KOPT-K1 (cell line): ENCODE results near the gene PDCD10.
A peak's percentile ranks its signal among the peaks of the same experiment; 100 is the strongest.

Source experiments
- H3K27ac ChIP-seq: fragments of 200-600 bp; sonication (generic); 2 replicates; pipeline ENCODE4 v1.5.1; 2016; ENCODE audit warnings: antibody characterized with exemption, mild to moderate bottlenecking, low read depth, low read length; ENCODE audit not compliant: poor library complexity, severe bottlenecking
- H3K36me3 ChIP-seq: fragments of 200-600 bp; sonication (generic); 2 replicates; pipeline ENCODE4 v1.5.1; 2017; ENCODE audit warnings: antibody characterized with exemption, mild to moderate bottlenecking, low read length, moderate library complexity; ENCODE audit not compliant: insufficient read depth
- H3K9me3 ChIP-seq: fragments of 200-600 bp; sonication (generic); 2 replicates; pipeline ENCODE4 v1.5.1; 2017; ENCODE audit warnings: antibody characterized with exemption, low read length, mild to moderate bottlenecking; ENCODE audit not compliant: insufficient read depth, poor library complexity, severe bottlenecking

PDCD10 gene

DNA sequence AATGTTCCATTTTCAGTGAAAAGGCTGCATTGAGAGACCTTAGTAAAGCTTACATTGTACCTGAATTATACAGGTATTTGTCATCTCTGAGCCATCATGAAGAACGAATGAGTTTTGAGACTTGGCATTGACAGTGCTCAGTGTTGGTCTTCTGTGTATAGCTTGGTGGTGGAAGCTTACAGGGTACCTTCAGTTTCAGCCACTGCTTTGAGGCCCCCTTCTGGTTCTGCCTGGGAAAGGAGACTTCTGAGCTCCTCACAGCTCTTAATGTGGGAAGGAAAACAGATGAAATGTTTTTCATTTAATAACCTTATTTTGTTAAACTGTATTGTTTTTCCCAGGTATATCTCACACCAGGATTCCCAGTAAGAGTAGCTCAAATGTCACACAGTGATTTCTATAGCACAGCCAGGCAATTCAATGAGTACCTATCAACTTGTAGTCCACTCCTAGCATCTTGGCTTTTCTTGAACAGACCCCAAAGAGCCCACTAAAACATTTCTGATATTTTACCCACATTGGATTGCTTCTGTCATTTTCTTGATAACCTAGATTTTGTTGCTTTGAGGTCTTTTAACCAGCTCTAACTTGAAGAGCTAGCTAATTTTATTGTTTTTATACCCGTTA lies 6.4 kb upstream of the PDCD10 start:
- H3K36me3 ChIP-seq: no peaks in the 10 kb centered on the region
- H3K27ac ChIP-seq: no peak overlapping the region
- no peaks in the 10 kb centered on the region for H3K9me3 ChIP-seq

DNA sequence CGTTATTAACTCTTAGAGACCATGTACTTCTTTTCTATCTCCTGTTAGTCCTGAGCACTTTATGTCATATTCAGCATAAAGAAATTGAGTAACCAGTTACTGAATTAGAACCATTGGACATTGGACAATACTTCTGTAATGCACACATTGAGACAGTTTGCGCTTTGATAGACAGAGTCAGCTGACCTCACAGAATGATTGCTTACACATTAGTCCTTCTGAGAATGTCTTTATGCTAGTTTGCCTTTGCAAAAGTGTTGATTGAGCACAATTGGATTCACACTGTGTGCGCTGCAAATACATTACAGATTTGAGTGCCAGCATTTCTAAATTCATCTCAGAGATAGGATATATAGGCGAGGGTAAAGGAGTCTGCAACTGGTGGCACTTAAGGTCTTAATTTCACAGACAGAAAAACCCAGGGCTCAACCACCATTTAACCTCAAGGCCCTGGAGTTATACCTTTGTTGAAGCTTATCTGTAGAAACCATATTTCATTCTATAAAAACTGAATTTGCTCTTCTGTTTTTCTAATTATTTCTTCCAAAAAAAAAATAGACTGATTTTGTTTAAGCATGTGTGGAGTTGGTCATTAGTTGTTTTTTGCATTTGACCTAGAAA lies 4.6 kb upstream of the PDCD10 start:
- Histone ChIP-seq H3K36me3 (no peaks in the 10 kb centered on the region), H3K27ac (no peak overlapping the region), H3K9me3 (no peaks in the 10 kb centered on the region)

DNA sequence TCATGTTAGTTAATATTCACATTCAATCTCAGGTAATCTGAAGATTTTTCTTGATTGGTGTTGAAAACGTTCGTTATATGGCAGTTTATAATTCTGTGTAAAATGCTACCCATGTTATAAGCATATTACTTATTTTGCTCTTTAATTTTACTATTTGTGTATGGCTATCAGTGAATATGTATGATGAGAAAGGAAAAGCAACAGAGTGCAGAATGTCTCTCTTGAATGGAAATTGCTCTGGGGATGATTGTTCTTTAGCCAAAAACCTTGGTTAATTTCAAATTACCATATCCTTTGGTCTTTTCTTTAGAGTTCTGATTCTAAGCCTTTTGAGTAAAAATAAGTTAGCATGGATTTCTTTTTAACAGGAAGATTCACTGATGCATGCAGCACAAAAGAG lies 3.3 kb upstream of the PDCD10 start:
- H3K27ac ChIP-seq: no peak overlapping the region
- H3K36me3 ChIP-seq: no peaks in the 10 kb centered on the region
- H3K9me3 ChIP-seq: no peaks in the 10 kb centered on the region

DNA sequence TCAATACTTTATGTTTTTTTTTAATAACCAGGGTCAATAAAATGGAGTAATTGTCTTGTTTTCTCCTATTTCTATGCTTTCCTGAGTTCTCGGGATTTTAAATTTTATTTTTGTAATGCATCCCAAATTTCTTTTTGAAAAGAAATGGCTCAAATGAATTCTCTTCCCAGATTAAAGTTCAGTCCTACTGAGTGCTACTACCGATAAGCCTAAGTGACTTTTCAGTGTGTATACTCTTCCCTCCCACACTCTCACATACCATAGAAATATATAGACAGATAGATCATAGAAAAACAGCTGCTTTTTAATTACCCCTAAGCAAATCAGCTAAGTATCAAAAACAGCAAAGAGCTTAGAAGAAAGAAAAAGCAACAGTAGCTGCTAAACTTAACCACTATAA lies 2.3 kb upstream of the PDCD10 start:
- no peaks in the 10 kb centered on the region for H3K9me3 ChIP-seq
- no peak overlapping the region for H3K27ac ChIP-seq
- H3K36me3 ChIP-seq: 0 out of 2 replicates have a peak, but pooled peaks cover 5% of the 10 kb centered on the region

DNA sequence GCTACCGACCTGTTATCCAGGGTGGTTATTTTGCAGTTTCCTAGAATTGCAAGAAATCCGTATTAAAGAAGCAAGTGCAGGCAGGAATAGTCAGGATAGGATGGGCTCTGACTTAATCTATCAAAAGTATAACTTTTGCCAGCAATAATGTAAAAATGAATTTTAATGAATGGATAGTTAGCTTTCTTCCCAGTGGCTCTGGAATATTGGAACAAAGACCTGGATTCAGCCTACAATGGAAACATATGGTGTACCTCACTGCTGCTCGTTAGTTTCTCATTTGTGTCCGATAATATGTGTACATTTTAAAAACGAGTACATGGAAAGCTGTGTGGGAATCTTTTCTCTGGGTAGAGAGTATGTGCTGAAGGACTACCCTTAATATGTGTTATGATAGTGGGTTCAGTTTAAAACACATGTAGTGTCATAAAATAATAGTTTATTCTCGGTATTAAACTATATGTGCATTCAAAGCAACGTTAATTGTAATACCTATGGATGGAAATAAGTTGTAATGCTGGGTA lies 1.6 kb upstream of the PDCD10 start:
- H3K36me3 ChIP-seq: 0 out of 2 replicates have a peak, but pooled peaks cover 5% of the 10 kb centered on the region
- H3K9me3 ChIP-seq: no peaks in the 10 kb centered on the region
- peak overlapping the region; percentile 88 for H3K27ac ChIP-seq

DNA sequence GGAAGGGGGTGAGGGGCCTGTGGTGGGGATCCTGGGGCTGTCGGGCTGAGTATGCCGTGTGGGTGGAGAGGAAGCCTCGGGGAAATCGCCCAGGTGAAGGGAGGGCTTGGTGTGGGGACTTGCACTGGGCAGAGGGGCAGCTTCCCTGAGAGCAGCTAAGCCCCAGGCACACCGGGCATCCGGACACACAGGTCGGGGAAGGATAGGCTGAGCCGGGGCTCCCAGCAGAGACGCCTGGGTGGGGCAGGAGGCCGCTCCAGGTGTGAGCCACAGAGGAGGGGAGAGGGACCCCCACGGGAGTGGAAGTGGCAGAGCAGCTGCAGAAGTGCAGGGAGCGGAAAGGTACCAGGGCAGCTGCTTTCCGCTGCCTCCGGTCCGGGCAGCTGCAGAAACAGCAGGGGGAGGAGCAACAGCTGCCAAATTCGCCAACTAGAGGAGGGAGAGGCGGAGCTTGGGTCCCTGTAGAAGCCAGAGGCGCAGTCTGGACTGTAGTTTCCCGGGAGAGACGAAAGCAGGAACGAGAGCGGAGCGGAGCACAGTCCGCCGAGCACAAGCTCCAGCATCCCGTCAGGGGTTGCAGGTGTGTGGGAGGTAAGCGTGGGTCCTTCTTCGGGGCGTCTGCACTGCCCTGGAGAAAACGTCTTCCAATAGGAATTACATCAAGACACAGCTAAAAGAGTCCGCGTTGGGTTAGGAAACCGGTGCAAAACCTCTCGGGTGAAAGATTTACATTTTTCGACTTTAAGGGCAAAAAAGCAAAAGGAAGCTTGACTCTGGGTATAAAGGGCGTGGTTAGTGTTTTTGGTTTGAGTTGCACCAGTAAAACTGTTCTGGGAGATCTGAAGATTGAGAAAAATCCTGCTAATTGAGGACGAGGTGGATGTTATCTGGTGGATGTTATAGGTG lies 794 bp upstream of the PDCD10 start, which contains the start of gene SERPINI1:
SERPINI1 (plus strand) TSS at position 489 of the 906 bp plus-strand sequence. CDS start 53,408 bp downstream, outside the sequence.
- Histone ChIP-seq H3K27ac (peak within 1 kb of the TSS; percentile 88), H3K36me3 (0 out of 2 replicates have a peak, but pooled peaks cover 5% of the 10 kb centered on the region), H3K9me3 (no peaks in the 10 kb centered on the region)

DNA sequence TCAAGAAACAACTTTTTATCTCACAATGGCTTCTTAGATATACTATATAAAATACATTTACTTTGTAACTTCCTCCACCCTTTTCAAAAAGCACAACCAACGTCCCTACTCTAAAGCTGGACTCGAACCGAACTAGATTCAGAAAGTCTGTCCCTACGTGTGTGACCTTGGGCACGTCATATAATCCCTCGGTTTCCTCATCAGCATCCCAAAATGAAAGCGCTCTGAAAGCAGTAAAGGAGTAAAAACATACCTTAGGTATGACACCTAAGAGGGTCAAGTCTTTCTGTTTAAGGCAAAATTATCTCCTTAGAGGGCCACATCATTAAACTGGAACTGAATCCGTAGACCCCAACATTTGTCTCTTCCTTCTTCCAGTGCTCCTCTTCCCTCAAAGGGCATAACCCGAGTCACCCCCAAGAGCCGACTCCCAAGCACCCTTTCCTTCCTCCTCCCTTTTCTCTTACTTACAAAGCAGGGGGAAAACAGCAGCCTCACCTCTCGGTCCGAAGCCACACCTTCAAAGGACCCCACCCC lies 663 bp downstream of the PDCD10 start:
- H3K9me3 ChIP-seq: no peaks in the 10 kb centered on the region
- 0 out of 2 replicates have a peak, but pooled peaks cover 5% of the 10 kb centered on the region for H3K36me3 ChIP-seq
- peak overlapping the region; percentile 88 for H3K27ac ChIP-seq

DNA sequence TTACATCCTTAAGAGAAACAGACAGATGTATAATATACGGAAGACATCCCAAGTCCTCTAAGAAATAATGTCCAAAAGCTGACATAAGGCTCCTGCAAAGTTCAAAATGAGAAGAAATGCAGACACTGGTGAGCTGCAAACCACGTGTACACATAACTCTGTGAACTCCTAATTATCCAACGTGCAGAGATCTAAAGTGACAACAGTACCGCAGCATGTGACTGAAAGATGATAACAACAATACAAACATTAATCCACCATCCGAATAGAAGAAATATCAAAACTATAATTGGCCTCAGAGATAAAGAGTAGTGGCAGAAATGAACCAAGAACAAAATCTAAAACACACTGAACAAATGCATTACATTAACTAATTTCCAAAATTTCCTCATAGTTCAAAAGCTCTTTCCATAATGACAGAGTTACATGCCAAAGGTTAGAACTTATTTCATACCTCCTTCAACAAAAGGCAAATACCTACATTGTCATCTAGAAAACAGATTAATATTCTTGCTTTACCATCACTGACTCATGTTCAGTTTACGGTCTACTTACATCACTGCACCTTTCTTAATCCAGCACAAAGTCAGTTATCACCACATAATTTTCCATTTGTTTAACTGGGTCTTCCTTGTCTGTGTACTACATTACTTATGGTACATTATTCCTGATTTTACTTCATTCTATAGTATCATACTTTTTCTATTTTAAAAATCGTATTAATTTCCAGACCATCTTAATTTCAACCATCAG lies 2.2 kb downstream of the PDCD10 start:
- H3K36me3 ChIP-seq: 0 out of 2 replicates have a peak, but pooled peaks cover 5% of the 10 kb centered on the region
- no peaks in the 10 kb centered on the region for H3K9me3 ChIP-seq
- H3K27ac ChIP-seq: no peak overlapping the region

DNA sequence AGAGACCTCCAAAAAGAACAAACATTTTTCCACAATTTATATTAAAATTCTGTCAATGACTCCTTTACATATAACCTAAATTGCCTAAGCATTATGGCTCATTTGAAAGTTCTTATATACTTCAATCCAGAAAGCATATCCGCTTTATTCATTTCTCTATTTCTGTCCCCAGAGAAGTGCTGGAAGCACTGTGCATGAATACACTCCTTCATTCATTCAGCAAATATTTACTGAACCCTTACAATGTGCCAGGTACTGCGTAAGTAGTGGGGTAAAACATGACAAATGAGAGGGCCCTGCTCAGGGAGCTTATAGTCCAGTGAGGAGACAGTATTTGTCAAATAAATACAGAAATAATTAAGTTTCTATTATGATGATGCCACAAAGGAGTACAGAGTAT lies 3.3 kb downstream of the PDCD10 start:
- Histone ChIP-seq H3K36me3 (0 out of 2 replicates have a peak, but pooled peaks cover 5% of the 10 kb centered on the region), H3K27ac (no peak overlapping the region), H3K9me3 (no peaks in the 10 kb centered on the region)

DNA sequence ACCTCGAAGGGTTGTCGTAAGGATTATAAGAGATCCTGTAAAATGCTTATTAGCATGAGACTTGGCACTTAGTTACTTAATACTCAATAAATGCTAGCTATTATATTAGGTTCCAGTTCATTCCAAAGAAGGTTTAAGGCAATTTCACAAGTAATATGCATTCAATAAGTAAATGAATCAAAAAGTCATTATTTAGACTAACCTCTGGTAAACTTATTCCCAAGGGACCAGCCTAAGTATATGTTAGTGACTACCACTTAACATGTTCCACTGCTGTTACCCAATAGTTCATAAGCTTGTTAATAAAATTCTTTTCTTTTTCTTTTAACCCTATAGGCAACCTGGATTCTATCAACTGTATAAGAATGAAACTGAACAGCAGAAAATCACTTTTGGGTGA lies 5.1 kb downstream of the PDCD10 start:
- Histone ChIP-seq H3K36me3 (0 out of 2 replicates have a peak, but pooled peaks cover 5% of the 10 kb centered on the region), H3K27ac (no peak overlapping the region), H3K9me3 (no peaks in the 10 kb centered on the region)

DNA sequence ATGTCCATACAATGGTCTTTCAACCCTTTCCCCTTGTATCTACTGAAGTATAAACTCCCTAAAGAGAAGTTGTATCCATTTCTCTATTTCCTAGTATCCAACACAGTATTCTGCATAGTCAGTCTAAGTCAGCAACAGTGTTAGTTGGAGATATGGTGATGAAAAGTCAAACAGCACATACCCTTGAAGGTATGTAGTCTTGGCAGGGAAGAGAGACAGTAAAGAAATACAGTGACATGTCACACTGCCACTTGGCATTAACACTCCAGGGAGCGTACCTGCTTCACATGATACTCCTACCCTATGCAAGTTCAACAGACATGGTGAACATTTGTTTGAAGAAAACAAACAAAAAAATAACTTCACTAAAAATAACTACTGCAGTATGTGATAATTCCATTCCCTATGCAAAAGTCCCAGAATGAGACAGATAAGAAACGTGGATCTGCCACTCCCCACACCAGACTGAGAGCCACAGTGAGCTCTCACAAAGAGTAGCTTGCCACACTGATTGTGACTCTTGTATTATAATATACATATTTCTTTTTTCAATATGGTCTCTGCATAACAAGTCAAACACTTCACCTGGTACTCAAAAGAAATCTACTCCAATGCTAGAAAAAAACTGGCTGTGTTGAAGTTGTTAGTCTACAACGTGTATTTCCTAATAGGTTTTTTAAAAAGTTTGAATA lies 5.9 kb downstream of the PDCD10 start:
- Histone ChIP-seq H3K9me3 (no peaks in the 10 kb centered on the region), H3K27ac (no peak overlapping the region), H3K36me3 (0 out of 2 replicates have a peak, but pooled peaks cover 5% of the 10 kb centered on the region)

DNA sequence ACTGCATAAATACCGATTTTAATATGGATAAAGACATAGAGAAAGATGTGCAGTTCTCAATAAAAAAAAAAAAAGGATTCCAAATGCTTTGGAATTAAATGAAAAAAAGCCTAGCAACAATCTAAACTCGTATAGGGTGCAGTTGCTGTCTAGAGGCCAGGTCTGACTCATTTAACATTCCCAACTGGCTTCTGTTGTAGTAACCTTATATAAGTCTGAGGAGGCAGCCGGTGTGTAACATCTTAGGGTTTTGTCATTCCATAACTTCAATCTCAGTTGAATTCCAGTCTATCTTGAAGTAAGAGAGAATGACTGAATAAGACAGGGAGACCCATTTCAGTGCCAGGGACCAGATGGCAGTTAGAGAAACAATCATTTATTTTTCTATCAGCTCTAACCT lies 6.5 kb downstream of the PDCD10 start:
- Histone ChIP-seq H3K27ac (no peak overlapping the region), H3K9me3 (no peaks in the 10 kb centered on the region), H3K36me3 (peaks cover 7% of the 10 kb centered on the region; the same call in 1 of the 2 replicates)

DNA sequence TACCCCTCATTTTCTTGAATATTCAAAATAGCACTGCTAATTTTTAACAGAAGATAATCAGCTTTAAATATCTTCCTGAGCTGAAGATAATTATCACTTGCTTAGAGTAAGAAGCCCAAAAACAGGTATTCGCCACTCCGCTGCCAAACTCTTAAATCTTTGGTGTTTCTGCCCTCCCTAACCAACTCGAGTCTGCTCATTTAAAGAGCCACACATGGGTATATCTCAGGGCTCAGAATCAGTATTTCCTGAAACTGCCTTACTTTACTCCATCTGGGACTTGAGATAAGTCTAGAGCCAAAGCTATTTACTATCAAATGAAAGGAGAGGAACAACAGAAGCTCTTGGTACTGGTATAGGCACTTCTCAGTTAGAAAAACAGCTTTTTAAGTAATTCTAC lies 10.8 kb downstream of the PDCD10 start:
- Histone ChIP-seq H3K9me3 (no peaks in the 10 kb centered on the region), H3K36me3 (peaks cover 38% of the 10 kb centered on the region), H3K27ac (no peak overlapping the region)
